Spleen (tissue), 7 donors: ENCODE results near the gene ERBIN.

ENCODE experiments used
- CTCF ChIP-seq, 11 experiments: fragments of 200-600 bp in 7 of 11; fragments of 450-650 bp in 4 of 11; sonication (generic) in 4 of 11; IDR thresholded peaks in 8 of 11; conservative IDR thresholded peaks in 3 of 11; 1 replicate in 7 of 11; 2 replicates in 4 of 11; pipeline versions ENCODE4 v1.4.0 to v1.8.0; 2016 to 2021; ENCODE audit warnings: antibody characterized with exemption in 11 of 11, inconsistent platforms in 4 of 11, mild to moderate bottlenecking in 1 of 11
- POLR2AphosphoS5 ChIP-seq, 3 donors: sonication (generic); formaldehyde crosslinking; IDR thresholded peaks; one replicate each; pipeline ENCODE4 v1.5.1; 2017; ENCODE audit warnings: antibody characterized with exemption in 3 of 3
- donor health status: DM: no; HTN: no; CAD: no; lungs with moderate emphysema.
- donor health status: DM: no; HTN: no; CAD: no.
- donor health status: DM: no; HTN: no; CAD: no.

DNA sequence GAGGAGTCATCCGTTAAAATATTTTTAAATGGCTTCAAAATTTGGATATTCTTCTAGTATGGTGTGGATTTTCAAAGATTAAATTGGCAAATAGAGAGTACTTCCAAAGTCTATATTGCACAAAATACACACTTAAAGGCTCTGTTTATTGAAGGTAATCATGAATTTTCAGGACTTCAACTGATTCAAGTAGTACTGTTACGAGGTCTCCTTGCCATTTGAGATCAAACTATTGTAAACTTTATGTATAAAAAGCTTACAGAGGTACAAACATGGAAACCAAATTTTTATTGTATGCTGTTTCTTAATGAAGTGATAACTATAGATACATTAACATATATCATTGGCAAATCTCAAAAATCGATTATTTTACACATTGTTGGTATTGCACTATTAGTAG is 2.5 kb downstream of the ERBIN start:
- TF ChIP-seq POLR2AphosphoS5 (IDR thresholded peaks at IDR 0.05) (no peak), CTCF (IDR thresholded peaks at IDR 0.05 in 8 of 11, conservative IDR thresholded peaks at IDR 0.05 in 3 of 11) (no peak)
